ENCODE data around the gene MAP3K4. TPM values are rescaled to one million over a fixed set of nuclear protein-coding genes. Genes with fewer than 3 reads are reported as not detected.

The MAP3K4 gene
- total and polyA plus RNA-seq, 2 of the 4 experiments (the other 2 are of a cell fraction) = 11.5 to 20.4 TPM

DNA sequence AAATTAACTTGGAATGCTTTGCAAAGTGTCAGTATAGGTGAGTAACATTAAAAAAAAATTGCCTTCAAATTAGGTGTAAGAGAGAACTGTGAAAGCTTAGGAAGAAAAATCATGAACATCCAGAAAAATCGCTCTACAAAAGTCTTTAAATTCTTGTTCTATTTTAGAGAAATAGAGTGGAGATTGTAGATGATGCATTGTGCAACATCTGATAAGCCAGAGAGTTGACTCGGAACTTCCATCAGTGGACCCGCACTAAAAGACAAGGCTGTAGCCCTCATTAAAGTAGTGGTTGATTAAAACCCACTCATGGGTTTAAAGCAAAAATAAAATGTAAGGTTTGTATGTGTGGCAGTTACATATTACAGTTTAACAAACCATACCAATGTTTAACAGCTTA is 35.8 kb downstream of the MAP3K4 start:
- H3K4me1 ChIP-seq (ENCODE audit: control insufficient read depth, insufficient read depth, low read length) = peaks cover 6% of the 10 kb centered on the region
- no peak overlapping the region for H3K56ac ChIP-seq (ENCODE audit: extremely low read depth, insufficient read depth, low read length)
- H4K5ac ChIP-seq (ENCODE audit: low read depth, low read length) = no peak overlapping the region
- no peak overlapping the region for H2AFZ ChIP-seq (replicated peaks; ENCODE audit: low read length, poor library complexity)
- no peak overlapping the region for H3K4me2 ChIP-seq (ENCODE audit: low read depth, low read length)
- H3K9me3 ChIP-seq (ENCODE audit: control insufficient read depth, insufficient read depth, low read length) = no peaks in the 10 kb centered on the region
- H3K23ac ChIP-seq (ENCODE audit: low read depth, low read length) = no peak overlapping the region
- WGBS, 2 experiments (ENCODE audit: extremely low coverage in 2 of 2, insufficient read length in 1 of 2) = 83% methylated on average over 1 of the region's 3 CpGs; no CpG with 5 or more reads in 1 of the 2 experiments
- H2BK5ac ChIP-seq (ENCODE audit: low read depth, low read length, poor library complexity, severe bottlenecking) = no peak overlapping the region
- in situ Hi-C loops (cut with MboI; ENCODE audit: low sequenced_read_pairs) (no loop called here), dilution Hi-C loops (cut with HindIII; ENCODE audit: low sequenced_read_pairs, unreplicated experiment) (no loop called here), intact Hi-C loops (cut with micrococcal nuclease) (no loop called here)
- H3K27me3 ChIP-seq (ENCODE audit: control insufficient read depth, insufficient read depth, low read length) = no peaks in the 10 kb centered on the region
- 0 out of 2 replicates have a peak, but pooled peaks cover 3% of the 10 kb centered on the region for H3K9me1 ChIP-seq (ENCODE audit: insufficient read depth, low read length)
- H3K4ac ChIP-seq (ENCODE audit: low read depth, low read length) = no peak overlapping the region
- peaks cover 17 to 29% of the 10 kb centered on the region in 2 experiments for H3K79me1 ChIP-seq (ENCODE audit: low read depth in 1 of 2, low read length in 2 of 2)
- no peak for DNase-seq
- H2AK5ac ChIP-seq (ENCODE audit: low read depth, low read length) = no peak overlapping the region
- ATAC-seq (ENCODE audit: low read depth) = no peak
- H3K18ac ChIP-seq (ENCODE audit: low read depth, low read length) = no peak overlapping the region
- H3K27ac ChIP-seq (ENCODE audit: insufficient read depth, low read length) = no peak overlapping the region
- H4K91ac ChIP-seq (ENCODE audit: insufficient read depth, low read depth, low read length) = no peak overlapping the region
- H2BK15ac ChIP-seq (ENCODE audit: low read depth, low read length) = no peak overlapping the region
- H2AK9ac ChIP-seq (replicated peaks; ENCODE audit: low read depth, low read length, poor library complexity) = no peak overlapping the region
- no peaks in the 10 kb centered on the region for H3K36me3 ChIP-seq (ENCODE audit: control insufficient read depth, insufficient read depth, low read length)
- POLR2A ChIA-PET (ENCODE audit: unreplicated experiment) = no interaction called here
- no peak overlapping the region for H3K4me3 ChIP-seq (ENCODE audit: insufficient read depth, low read depth, low read length)
- no peak overlapping the region for H3K14ac ChIP-seq (replicated peaks; ENCODE audit: low read depth, low read length)
- H4K8ac ChIP-seq (ENCODE audit: low read depth in 2 of 2, low read length in 2 of 2) = no peak overlapping the region
- CTCF ChIA-PET = interaction anchor here (0.5 to 1.4 kb wide), 4 partner anchors 9 to 231 kb away, joined by 3 to 5 read pairs (median 3); no protein-coding TSS in a partner anchor
- no peak overlapping the region for H2BK120ac ChIP-seq (ENCODE audit: low read depth, low read length)
- H3K9ac ChIP-seq (ENCODE audit: low read depth, low read length) = no peak overlapping the region
- peak; percentile 58 for TF ChIP-seq CEBPB (IDR thresholded peaks at IDR 0.05; ENCODE audit: low read depth, low read length)
- no peak for TF ChIP-seq BHLHE40 (IDR thresholded peaks at IDR 0.05; ENCODE audit: low read depth, low read length)
- no peak overlapping the region for H2BK20ac ChIP-seq (ENCODE audit: low read depth, low read length)
- H4K20me1 ChIP-seq (ENCODE audit: insufficient read depth, low read length) = peaks cover 4% of the 10 kb centered on the region; the same call in 1 of the 2 replicates
- BruUV-seq (replicated peaks) = no TSS peak
